Measurements from ENCODE around the gene CELA2A. TPM values are rescaled to one million over a fixed set of nuclear protein-coding genes. Genes with fewer than 3 reads are reported as not detected.

CELA2A gene
- total and polyA plus RNA-seq, 10 of the 15 experiments (the other 5 are each of a cell fraction or from before 2014, with no cell fraction given) = 0.90 TPM; not detected in 9

DNA sequence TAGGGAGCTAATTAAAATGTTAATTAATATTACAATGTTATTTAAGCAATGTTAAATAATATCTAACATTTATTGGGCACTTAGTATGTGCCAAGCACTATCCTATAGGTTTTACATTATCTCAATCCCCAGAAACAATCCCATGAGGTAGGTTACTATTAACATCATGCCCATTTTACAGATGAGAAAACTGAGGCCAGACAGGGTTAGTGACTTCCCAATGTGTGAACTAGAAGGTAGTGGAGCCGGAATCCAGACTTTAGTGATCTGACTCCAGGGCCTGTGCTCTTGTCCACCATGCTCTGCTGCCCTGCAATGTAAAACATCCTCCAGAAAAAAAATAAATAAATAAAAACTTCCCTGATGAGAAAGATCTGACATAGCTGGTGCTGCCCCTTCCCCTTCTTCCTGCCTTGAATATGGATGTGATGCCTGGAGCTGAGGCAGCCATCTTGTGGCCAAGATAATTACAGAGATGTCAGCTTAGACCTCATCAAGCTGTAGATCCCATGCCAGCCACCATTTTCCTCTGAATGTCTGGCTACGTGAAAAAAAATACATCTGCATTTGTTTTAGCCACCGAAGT, 7.6 kb upstream of the CELA2A start:
- RAD21 ChIA-PET (ENCODE audit: unreplicated experiment) = no interaction called here
- in situ Hi-C loops (cut with MboI) = no loop called here
- ATAC-seq = no peak

DNA sequence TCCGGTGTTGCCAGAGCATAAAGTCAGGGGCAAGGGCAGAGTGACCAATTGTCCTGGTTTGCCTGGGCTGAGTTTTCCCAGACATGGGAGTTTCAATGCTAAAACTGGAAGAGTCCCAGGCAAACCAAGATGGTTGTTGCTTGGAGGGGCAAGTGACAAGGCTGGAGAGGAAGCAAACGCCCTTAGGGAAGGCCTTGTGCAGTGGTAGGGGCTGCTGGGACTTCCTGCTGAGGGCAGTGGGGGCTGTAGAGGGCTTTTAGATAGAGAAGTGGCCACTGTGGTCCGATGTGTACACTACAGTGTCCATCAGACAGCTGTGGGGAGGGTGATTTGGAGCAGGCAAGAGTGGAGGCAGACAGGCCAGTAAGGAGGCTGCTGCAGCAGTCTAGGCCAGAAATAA, 7.0 kb upstream of the CELA2A start:
- ATAC-seq (no peak), DNase-seq (ENCODE audit: low read depth, low spot score) (no peak), FAIRE-seq (no peak)
- WGBS (ENCODE audit: insufficient coverage, insufficient replicate concordance, low lambda C conversion rate, missing lambda C conversion rate) = 31% methylated on average over 3 of the region's 3 CpGs
- Histone ChIP-seq H3K4me2 (ENCODE audit: control insufficient read depth, insufficient read depth) (no peak overlapping the region), H3K9ac (ENCODE audit: control insufficient read depth, insufficient read depth, low read length) (no peak overlapping the region), H3K4me3 (no peak overlapping the region), H3K9me3 (replicated peaks; ENCODE audit: control insufficient read depth, insufficient read depth, low read length) (no peaks in the 10 kb centered on the region; the same call in 2 of the 3 replicates), H3K27me3 (replicated peaks in 1 of 2; ENCODE audit: control insufficient read depth in 2 of 2, insufficient read depth in 2 of 2, low read length in 1 of 2) (no peaks in the 10 kb centered on the region), H3K79me2 (ENCODE audit: control insufficient read depth, insufficient read depth, low read length) (no peaks in the 10 kb centered on the region), H3K27ac (ENCODE audit: control insufficient read depth, insufficient read depth) (no peak overlapping the region), H3K4me1 (ENCODE audit: control insufficient read depth, insufficient read depth, low read length) (no peaks in the 10 kb centered on the region), H3K36me3 (ENCODE audit: control insufficient read depth in 2 of 2, insufficient read depth in 2 of 2, low read length in 1 of 2) (no peaks in the 10 kb centered on the region), H2AFZ (ENCODE audit: control insufficient read depth, low read depth, low read length) (no peak overlapping the region), H4K20me1 (ENCODE audit: control insufficient read depth, insufficient read depth) (no peaks in the 10 kb centered on the region)
- intact Hi-C loops (cut with micrococcal nuclease; ENCODE audit: unreplicated experiment) (no loop called here), in situ Hi-C loops (cut with MboI) (no loop called here)
- TF ChIP-seq ASH2L (IDR thresholded peaks at IDR 0.05; ENCODE audit: borderline replicate concordance, low read depth) (no peak), BRCA1 (IDR thresholded peaks at IDR 0.05; ENCODE audit: low read depth, low read length) (no peak), SMC3 (IDR thresholded peaks at IDR 0.05; ENCODE audit: borderline replicate concordance, low read length) (no peak), NFYA (IDR thresholded peaks at IDR 0.05; ENCODE audit: borderline replicate concordance, low read depth, low read length) (no peak), EP300 (IDR thresholded peaks at IDR 0.05; ENCODE audit: borderline replicate concordance in 1 of 2, control insufficient read depth in 1 of 2, low read depth in 2 of 2, low read length in 2 of 2) (no peak), FOXK2 (IDR thresholded peaks at IDR 0.05) (no peak)
- TF ChIP-seq, protein P1, sequence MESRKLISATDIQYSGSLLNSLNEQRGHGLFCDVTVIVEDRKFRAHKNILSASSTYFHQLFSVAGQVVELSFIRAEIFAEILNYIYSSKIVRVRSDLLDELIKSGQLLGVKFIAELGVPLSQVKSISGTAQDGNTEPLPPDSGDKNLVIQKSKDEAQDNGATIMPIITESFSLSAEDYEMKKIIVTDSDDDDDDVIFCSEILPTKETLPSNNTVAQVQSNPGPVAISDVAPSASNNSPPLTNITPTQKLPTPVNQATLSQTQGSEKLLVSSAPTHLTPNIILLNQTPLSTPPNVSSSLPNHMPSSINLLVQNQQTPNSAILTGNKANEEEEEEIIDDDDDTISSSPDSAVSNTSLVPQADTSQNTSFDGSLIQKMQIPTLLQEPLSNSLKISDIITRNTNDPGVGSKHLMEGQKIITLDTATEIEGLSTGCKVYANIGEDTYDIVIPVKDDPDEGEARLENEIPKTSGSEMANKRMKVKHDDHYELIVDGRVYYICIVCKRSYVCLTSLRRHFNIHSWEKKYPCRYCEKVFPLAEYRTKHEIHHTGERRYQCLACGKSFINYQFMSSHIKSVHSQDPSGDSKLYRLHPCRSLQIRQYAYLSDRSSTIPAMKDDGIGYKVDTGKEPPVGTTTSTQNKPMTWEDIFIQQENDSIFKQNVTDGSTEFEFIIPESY (IDR thresholded peaks at IDR 0.05) = no peak
- TF ChIP-seq, protein P2, sequence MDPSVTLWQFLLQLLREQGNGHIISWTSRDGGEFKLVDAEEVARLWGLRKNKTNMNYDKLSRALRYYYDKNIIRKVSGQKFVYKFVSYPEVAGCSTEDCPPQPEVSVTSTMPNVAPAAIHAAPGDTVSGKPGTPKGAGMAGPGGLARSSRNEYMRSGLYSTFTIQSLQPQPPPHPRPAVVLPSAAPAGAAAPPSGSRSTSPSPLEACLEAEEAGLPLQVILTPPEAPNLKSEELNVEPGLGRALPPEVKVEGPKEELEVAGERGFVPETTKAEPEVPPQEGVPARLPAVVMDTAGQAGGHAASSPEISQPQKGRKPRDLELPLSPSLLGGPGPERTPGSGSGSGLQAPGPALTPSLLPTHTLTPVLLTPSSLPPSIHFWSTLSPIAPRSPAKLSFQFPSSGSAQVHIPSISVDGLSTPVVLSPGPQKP (IDR thresholded peaks at IDR 0.05; ENCODE audit: low read depth, low read length) = no peak
- no TSS peak for BruUV-seq (replicated peaks)
- SMC1A ChIA-PET (ENCODE audit: uncharacterized antibody, unreplicated experiment) = interaction anchor here (2.2 kb wide), 1 partner anchor 126 kb away, joined by 6 read pairs; no protein-coding TSS in a partner anchor
- CTCF ChIA-PET = interaction anchor here (1.6 kb wide), 1 partner anchor 126 kb away, joined by 5 read pairs; no protein-coding TSS in a partner anchor
- POLR2A ChIA-PET = no interaction called here
- RAD21 ChIA-PET (ENCODE audit: unreplicated experiment) = no interaction called here

More for the DNA sequence above, 7.6 kb upstream of the CELA2A start:
- FAIRE-seq (no peak), DNase-seq (ENCODE audit: low read depth, low spot score) (no peak)
- ChIA-PET CTCF (interaction anchor here (1.6 kb wide), 1 partner anchor 126 kb away, joined by 5 read pairs; no protein-coding TSS in a partner anchor), SMC1A (ENCODE audit: uncharacterized antibody, unreplicated experiment) (interaction anchor here (2.2 kb wide), 1 partner anchor 126 kb away, joined by 6 read pairs; no protein-coding TSS in a partner anchor), POLR2A (no interaction called here)
- H3K27ac ChIP-seq (ENCODE audit: control insufficient read depth, insufficient read depth) = no peak overlapping the region
- H3K4me1 ChIP-seq (ENCODE audit: control insufficient read depth, insufficient read depth, low read length) = no peaks in the 10 kb centered on the region
- WGBS (ENCODE audit: insufficient coverage, insufficient replicate concordance, low lambda C conversion rate, missing lambda C conversion rate) = 74% methylated on average over 3 of the region's 3 CpGs
- intact Hi-C loops (cut with micrococcal nuclease; ENCODE audit: unreplicated experiment) = no loop called here
- no TSS peak for BruUV-seq (replicated peaks)
- no peak overlapping the region for H3K4me3 ChIP-seq
- TF ChIP-seq RCOR1 (conservative IDR thresholded peaks at IDR 0.05; ENCODE audit: low read depth, low read length) = no peak
- TF ChIP-seq CEBPB (IDR thresholded peaks at IDR 0.05; ENCODE audit: borderline replicate concordance in 1 of 2, low read depth in 2 of 2, low read length in 2 of 2) = no peak
- no peak for TF ChIP-seq SMARCA5 (IDR thresholded peaks at IDR 0.05)
- no peak for TF ChIP-seq NFYA (IDR thresholded peaks at IDR 0.05; ENCODE audit: borderline replicate concordance, low read depth, low read length)
- TF ChIP-seq NFIC (IDR thresholded peaks at IDR 0.05; ENCODE audit: low read depth, low read length) = no peak
- no peak overlapping the region for H3K9ac ChIP-seq (ENCODE audit: control insufficient read depth, insufficient read depth, low read length)
- no peak overlapping the region for H2AFZ ChIP-seq (ENCODE audit: control insufficient read depth, low read depth, low read length)
- no peaks in the 10 kb centered on the region for H3K36me3 ChIP-seq (ENCODE audit: control insufficient read depth in 2 of 2, insufficient read depth in 2 of 2, low read length in 1 of 2)
- no peaks in the 10 kb centered on the region for H3K27me3 ChIP-seq (replicated peaks in 1 of 2; ENCODE audit: control insufficient read depth in 2 of 2, insufficient read depth in 2 of 2, low read length in 1 of 2)
- no peaks in the 10 kb centered on the region; the same call in 2 of the 3 replicates for H3K9me3 ChIP-seq (replicated peaks; ENCODE audit: control insufficient read depth, insufficient read depth, low read length)
- no peaks in the 10 kb centered on the region for H3K79me2 ChIP-seq (ENCODE audit: control insufficient read depth, insufficient read depth, low read length)
- no peak overlapping the region for H3K4me2 ChIP-seq (ENCODE audit: control insufficient read depth, insufficient read depth)
- no peaks in the 10 kb centered on the region for H4K20me1 ChIP-seq (ENCODE audit: control insufficient read depth, insufficient read depth)
